Right lobe of liver (tissue), 6 donors: ENCODE measurements around the gene TNFAIP1. TPM values are rescaled to one million over a fixed set of nuclear protein-coding genes. Genes with fewer than 3 reads are reported as not detected.
A peak's percentile ranks its signal among the peaks of the same experiment; 100 is the strongest.

Experiments
- ATAC-seq, 4 donors: fragments of 200-7000 bp; cut with Tn5 transposase; one replicate each; pipeline ENCODE4 v1.9.1; 2020; ENCODE audit warnings: mild to moderate bottlenecking in 4 of 4, moderate library complexity in 4 of 4
- DNase-seq, 3 donors: peaks; one replicate each; pipeline ENCODE4 v3.0.0-alpha.2; 2020
- H3K27ac ChIP-seq, 3 donors: fragments of 200-600 bp; one replicate each; pipeline ENCODE4 v1.8.0; 2022
- H3K27me3 ChIP-seq, 2 donors: fragments of 200-600 bp; one replicate each; pipeline ENCODE4 v1.8.0; 2022
- H3K36me3 ChIP-seq, 4 donors: fragments of 200-600 bp; sonication (generic) in 1 of 4; one replicate each; pipeline versions ENCODE4 v1.5.1 to v1.8.0; 2017 to 2022; ENCODE audit warnings: control low read depth in 1 of 4
- H3K4me1 ChIP-seq, 4 donors: fragments of 200-600 bp; sonication (generic) in 1 of 4; one replicate each; pipeline versions ENCODE4 v1.5.1 to v1.8.0; 2017 to 2022; ENCODE audit warnings: control low read depth in 1 of 4
- H3K4me3 ChIP-seq, 3 donors: fragments of 200-600 bp; one replicate each; pipeline ENCODE4 v1.8.0; 2022
- H3K9me3 ChIP-seq, 4 donors: fragments of 200-600 bp; sonication (generic) in 1 of 4; one replicate each; pipeline versions ENCODE4 v1.5.1 to v1.8.0; 2017 to 2022; ENCODE audit warnings: control low read depth in 1 of 4
- POLR2A ChIP-seq: fragments of 450-650 bp; IDR thresholded peaks from one replicate; pipeline ENCODE4 v1.6.1; 2017; ENCODE audit warnings: antibody characterized with exemption, mild to moderate bottlenecking
- WGBS: methylation state at CpG from one replicate; pipeline ENCODE4 v1.1.6; 2018; ENCODE audit warnings: low coverage, low lambda C conversion rate; ENCODE audit not compliant: insufficient coverage; ENCODE audit errors: missing lambda C conversion rate; 5-methylcytosine and 5-hydroxymethylcytosine counted together
- intact Hi-C, 2 donors: fragments of 100-400 bp; cut with DNase I; formaldehyde crosslinking; loops; one replicate each; pipeline versions ENCODE4 v1.11.2 to v1.14.1; 2022
- total RNA-seq, 6 experiments: library from RNA; depleted of rRNA in 2 of 6; stranded (reverse); fragments of >200 nt in 2 of 6; fragmentation: NEBNext Ultra II Directional in 3 of 6; extraction: Animal tissue kit (Norgen Biotek cat#: 25700) in 3 of 6; gene quantifications; one replicate each; pipeline versions ENCODE4 v1.1.0 to v1.2.4, GENCODE V29; 2016 to 2023
- TF ChIP-seq, protein P1 (sequence below), 4 donors: fragments of 200-600 bp in 3 of 4; fragments of 450-650 bp in 1 of 4; IDR thresholded peaks; one replicate each; pipeline versions ENCODE4 v1.5.1 to v1.8.0; 2016 to 2022; ENCODE audit warnings: antibody characterized with exemption in 4 of 4, mild to moderate bottlenecking in 2 of 4
- donor health status: DM: no; HTN: yes; CAD: no.
- donor health status: DM: no; HTN: no; CAD: no.
- donor health status: DM: no; HTN: no; CAD: no.
- donor health status: DM: no; HTN: yes; CAD: no.
- donor health status: DM: no; HTN: yes; CAD: no.

Gene TNFAIP1
- total RNA-seq, 6 experiments from 2014 or later = 32.3 to 87.6 (median 38.2) TPM

GRCh38 chr17:28366605-28367004 lies 31.0 kb downstream of the TNFAIP1 start:
- TF ChIP-seq, protein P1, sequence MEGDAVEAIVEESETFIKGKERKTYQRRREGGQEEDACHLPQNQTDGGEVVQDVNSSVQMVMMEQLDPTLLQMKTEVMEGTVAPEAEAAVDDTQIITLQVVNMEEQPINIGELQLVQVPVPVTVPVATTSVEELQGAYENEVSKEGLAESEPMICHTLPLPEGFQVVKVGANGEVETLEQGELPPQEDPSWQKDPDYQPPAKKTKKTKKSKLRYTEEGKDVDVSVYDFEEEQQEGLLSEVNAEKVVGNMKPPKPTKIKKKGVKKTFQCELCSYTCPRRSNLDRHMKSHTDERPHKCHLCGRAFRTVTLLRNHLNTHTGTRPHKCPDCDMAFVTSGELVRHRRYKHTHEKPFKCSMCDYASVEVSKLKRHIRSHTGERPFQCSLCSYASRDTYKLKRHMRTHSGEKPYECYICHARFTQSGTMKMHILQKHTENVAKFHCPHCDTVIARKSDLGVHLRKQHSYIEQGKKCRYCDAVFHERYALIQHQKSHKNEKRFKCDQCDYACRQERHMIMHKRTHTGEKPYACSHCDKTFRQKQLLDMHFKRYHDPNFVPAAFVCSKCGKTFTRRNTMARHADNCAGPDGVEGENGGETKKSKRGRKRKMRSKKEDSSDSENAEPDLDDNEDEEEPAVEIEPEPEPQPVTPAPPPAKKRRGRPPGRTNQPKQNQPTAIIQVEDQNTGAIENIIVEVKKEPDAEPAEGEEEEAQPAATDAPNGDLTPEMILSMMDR (IDR thresholded peaks at IDR 0.05) = no peak
- no peak for TF ChIP-seq POLR2A
- H3K4me3 ChIP-seq = peak overlapping the region in 2 of 3 donors; percentile 88 to 92

DNA sequence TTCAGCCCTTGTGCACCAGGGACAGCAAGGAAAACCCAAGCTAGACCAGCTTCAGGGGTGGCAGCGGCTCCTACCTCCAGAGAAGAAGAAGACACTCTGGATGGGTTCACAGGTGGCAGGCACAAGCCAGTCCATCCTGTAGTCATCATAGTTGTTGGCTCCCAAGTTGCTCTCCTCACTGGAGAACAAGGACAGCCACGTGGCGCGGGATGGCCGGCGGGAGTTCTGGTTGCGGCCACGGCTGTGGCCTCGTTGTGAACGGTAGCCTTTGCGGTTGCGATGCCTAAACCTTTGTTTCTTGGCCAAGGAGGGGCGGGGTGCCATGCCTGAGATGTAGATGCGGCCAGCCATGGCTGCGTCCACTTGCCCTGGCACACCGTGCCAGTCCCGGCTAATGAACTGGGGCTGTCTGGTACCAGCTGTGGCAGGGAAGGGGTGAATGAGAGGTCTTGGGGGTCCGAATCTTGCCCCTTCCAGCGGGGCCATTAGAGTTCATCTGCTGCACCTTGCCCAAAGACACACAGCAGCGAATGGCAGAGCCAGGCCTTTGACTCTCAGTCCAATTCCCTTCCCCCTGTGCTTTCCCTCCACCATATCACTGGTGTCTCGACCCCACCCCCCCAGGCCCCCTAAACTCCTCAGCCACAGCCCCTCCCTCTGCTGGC lies 32.2 kb downstream of the TNFAIP1 start:
- DNase-seq (peak in 1 of 3 donors; percentile 60), ATAC-seq (no peak)
- H3K9me3 ChIP-seq = no peaks in the 10 kb centered on the region
- peaks cover 0 to 22% (median 2%) of the 10 kb centered on the region in 4 donors for H3K4me1 ChIP-seq
- H3K27me3 ChIP-seq = no peaks in the 10 kb centered on the region
- intact Hi-C loops = no loop called here
- TF ChIP-seq, protein P1 (IDR thresholded peaks at IDR 0.05) = no peak
- TF ChIP-seq POLR2A = no peak
- peaks cover 0 to 27% (median 10%) of the 10 kb centered on the region in 4 donors for H3K36me3 ChIP-seq
- peak overlapping the region; percentile 59 to 92 (median 85) for H3K27ac ChIP-seq
- peak overlapping the region; percentile 63 to 92 (median 88) for H3K4me3 ChIP-seq
- WGBS = 33% methylated on average over 3 of the region's 21 CpGs

More at GRCh38 chr17:28366605-28367004, 31.0 kb downstream of the TNFAIP1 start:
- Histone ChIP-seq H3K27ac (peak overlapping the region in 1 of 3 donors; percentile 92), H3K9me3 (no peaks in the 10 kb centered on the region), H3K4me1 (peaks cover 0 to 22% (median 2%) of the 10 kb centered on the region in 4 donors), H3K27me3 (no peaks in the 10 kb centered on the region), H3K36me3 (peaks cover 0 to 30% (median 15%) of the 10 kb centered on the region in 4 donors)
- 60% methylated on average over 1 of the region's 1 CpG for WGBS
- no peak for ATAC-seq
- intact Hi-C loops = no loop called here
- no peak for DNase-seq

GRCh38 chr17:28368306-28368831 lies 32.8 kb downstream of the TNFAIP1 start:
- Histone ChIP-seq H3K36me3 (peaks cover 0 to 27% (median 10%) of the 10 kb centered on the region in 4 donors), H3K9me3 (no peaks in the 10 kb centered on the region), H3K27ac (peak overlapping the region; percentile 70 to 92 (median 85)), H3K4me3 (peak overlapping the region; percentile 63 to 92 (median 88)), H3K27me3 (no peaks in the 10 kb centered on the region), H3K4me1 (peaks cover 0 to 22% (median 2%) of the 10 kb centered on the region in 4 donors)
- WGBS = 20% methylated on average over 2 of the region's 5 CpGs
- ATAC-seq = peak; percentile 26 to 51 (median 39)
- peak; percentile 67 to 89 (median 80) for DNase-seq
- peak; percentile 42 for TF ChIP-seq POLR2A
- TF ChIP-seq, protein P1 (IDR thresholded peaks at IDR 0.05) = no peak
- intact Hi-C loops = no loop called here

DNA sequence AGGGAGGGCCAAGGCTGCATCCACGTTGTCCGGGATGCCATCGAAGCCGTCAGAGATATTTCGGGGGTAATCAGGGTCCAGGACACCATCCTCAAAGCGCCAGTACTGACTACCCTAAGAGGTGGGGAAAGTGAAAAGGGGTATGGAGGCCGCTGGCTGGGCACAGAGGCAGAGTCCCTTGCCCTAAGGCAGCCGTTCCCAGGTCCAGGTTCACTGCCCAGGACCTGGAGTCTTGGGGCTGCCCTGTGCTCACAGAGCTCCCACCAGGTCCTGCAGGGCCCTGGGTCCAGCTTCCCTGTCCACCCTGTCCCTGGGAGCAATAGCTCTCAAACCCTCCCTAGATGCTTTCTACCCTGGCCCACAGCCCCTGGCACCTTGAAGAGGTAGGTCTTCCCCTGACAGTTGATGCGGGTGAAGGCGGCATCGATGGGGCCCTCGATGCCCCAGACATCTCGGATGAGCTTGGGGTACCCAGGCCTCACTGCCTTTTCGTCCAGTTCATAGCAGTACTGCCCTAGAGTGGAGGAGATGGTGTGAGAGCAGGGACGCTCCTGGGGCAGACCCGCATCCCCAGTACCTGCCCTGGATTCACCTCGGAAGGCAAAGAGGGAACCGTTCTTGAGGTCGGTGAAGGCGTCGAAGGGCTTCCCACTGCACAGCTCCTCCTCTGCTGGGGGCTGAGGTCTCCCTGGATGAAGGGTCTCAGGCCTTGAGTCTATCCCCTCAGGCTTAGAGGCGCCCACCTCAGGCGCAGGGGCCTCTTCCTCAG lies 33.5 kb downstream of the TNFAIP1 start:
- no peak for ATAC-seq
- Histone ChIP-seq H3K36me3 (peaks cover 0 to 27% (median 10%) of the 10 kb centered on the region in 4 donors), H3K4me3 (peak overlapping the region; percentile 63 to 92 (median 88)), H3K27me3 (no peaks in the 10 kb centered on the region), H3K27ac (peak overlapping the region; percentile 70 to 92 (median 85)), H3K4me1 (peaks cover 0 to 22% (median 2%) of the 10 kb centered on the region in 4 donors), H3K9me3 (no peaks in the 10 kb centered on the region)
- WGBS = 23% methylated on average over 12 of the region's 23 CpGs
- DNase-seq = no peak
- intact Hi-C loops = no loop called here
- TF ChIP-seq, protein P1 (IDR thresholded peaks at IDR 0.05) = no peak
- no peak for TF ChIP-seq POLR2A
